Naive thymus-derived CD8-positive, alpha-beta T cell (primary cell): ENCODE measurements around the gene STX16. TPM values are rescaled to one million over a fixed set of nuclear protein-coding genes. Genes with fewer than 3 reads are reported as not detected.

Experiments used
- ATAC-seq, 2 donors: fragments of 150-1000 bp; cut with Tn5 transposase in 1 of 2; sonication (Bioruptor Pico), chemical (Tn5 transposase) in 1 of 2; 1 replicate in 1 of 2; 2 replicates in 1 of 2; pipeline ENCODE4 v1.10.0; 2021; ENCODE audit warnings: mild to moderate bottlenecking in 2 of 2, moderate library complexity in 2 of 2
- POLR2A ChIA-PET: fragments of 350-600 bp; sonication (Branson Sonifier 250); formaldehyde crosslinking; loops from one replicate; lab custom pipeline; 2021; ENCODE audit warnings: antibody characterized with exemption; lab: Charles Lee
- DNase-seq, 10 donors: peaks; one replicate each; pipeline versions ENCODE4 v3.0.0 to v3.0.0-alpha.2; 2020 to 2022
- H3K27ac Mint-ChIP-seq, 10 donors: one replicate each; pipeline ENCODE4 v1.8.0; 2020 to 2022; ENCODE audit warnings: mild to moderate bottlenecking in 10 of 10, mixed read lengths in 10 of 10, moderate library complexity in 4 of 10, inconsistent platforms in 1 of 10
- H3K27me3 Mint-ChIP-seq, 5 donors: one replicate each; pipeline ENCODE4 v1.8.0; 2021 to 2022; ENCODE audit warnings: mixed read lengths in 5 of 5
- H3K36me3 Mint-ChIP-seq, 3 donors: one replicate each; pipeline ENCODE4 v1.8.0; 2020 to 2022; ENCODE audit warnings: mixed read lengths in 3 of 3, mild to moderate bottlenecking in 2 of 3, inconsistent platforms in 1 of 3
- H3K4me1 Mint-ChIP-seq, 4 donors: one replicate each; pipeline ENCODE4 v1.8.0; 2021 to 2022; ENCODE audit warnings: mixed read lengths in 4 of 4
- H3K4me3 Mint-ChIP-seq, 10 donors: one replicate each; pipeline ENCODE4 v1.8.0; 2020 to 2022; ENCODE audit warnings: mild to moderate bottlenecking in 10 of 10, mixed read lengths in 10 of 10, moderate library complexity in 6 of 10, inconsistent platforms in 1 of 10
- H3K9me3 Mint-ChIP-seq, 9 donors: one replicate each; pipeline ENCODE4 v1.8.0; 2020 to 2022; ENCODE audit warnings: mixed read lengths in 9 of 9, mild to moderate bottlenecking in 3 of 9, inconsistent platforms in 1 of 9, moderate library complexity in 1 of 9
- polyA plus RNA-seq, 3 donors: library from polyadenylated mRNA; unstranded; fragments of 300-500 nt; fragmentation: Illumina TruSeq; gene quantifications; one replicate each; pipeline ENCODE4 v1.2.3, GENCODE V29; 2021
- total RNA-seq, 8 experiments: library from RNA in 2 of 8; stranded (reverse) in 2 of 8; gene quantifications; one replicate each; pipeline ENCODE4 v1.2.3 and lab custom pipeline; 2021 to 2026

The STX16 gene
- total and polyA plus RNA-seq, 5 experiments from 2014 or later: 23.2 to 205 (median 35.9) TPM

DNA sequence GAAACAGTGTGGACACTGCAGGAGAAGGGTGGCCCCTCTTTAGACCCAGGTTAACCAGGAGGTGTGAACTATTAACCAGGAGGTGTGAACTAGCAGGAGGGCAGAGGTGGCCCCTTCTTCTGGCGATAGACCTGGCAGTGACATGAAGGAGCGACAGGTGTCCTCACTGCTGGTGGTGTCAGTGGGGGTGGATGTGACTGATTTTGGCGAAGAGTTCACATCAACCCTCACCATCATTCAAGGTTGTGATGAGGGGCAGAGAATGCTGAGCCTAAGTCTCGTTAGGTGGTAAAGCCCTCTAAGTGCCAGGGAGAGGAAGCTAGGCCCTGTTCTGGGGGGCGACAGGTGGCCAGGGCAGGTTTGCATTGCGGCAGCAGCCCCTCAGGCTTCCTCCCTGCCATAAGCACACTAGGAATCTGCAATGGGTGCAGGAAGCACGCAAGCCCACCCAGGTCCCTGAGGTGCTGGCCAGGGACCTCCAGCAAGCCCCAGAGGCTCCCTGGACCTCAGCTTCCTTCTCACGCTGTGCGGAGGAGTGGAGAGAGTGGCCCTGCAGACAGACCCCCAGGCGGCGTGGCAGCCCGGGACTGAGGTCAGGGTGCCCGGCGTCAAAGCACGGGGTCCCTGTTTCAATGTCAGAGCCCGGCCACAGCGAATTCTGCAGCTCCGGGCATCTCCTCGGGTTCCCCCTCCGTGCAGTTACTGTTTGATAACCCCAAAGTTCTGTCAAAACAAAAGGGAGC lies 55.2 kb downstream of the STX16 start:
- peak in 2 of 10 donors; percentile 10 to 18 for DNase-seq
- peaks cover 0 to 3% (median 0%) of the 10 kb centered on the region in 4 donors for H3K4me1 Mint-ChIP-seq
- peak overlapping the region in 1 of 10 donors; percentile 9 for H3K27ac Mint-ChIP-seq
- H3K4me3 Mint-ChIP-seq: no peak overlapping the region
- H3K27me3 Mint-ChIP-seq: no peaks in the 10 kb centered on the region
- no peaks in the 10 kb centered on the region for H3K9me3 Mint-ChIP-seq
- no peak for ATAC-seq
- H3K36me3 Mint-ChIP-seq: peaks cover 3 to 39% (median 17%) of the 10 kb centered on the region in 3 donors
- POLR2A ChIA-PET: no interaction called here

GRCh38 chr20:58706975-58707681 lies 56.0 kb downstream of the STX16 start:
- ATAC-seq (no peak), DNase-seq (peak in 2 of 10 donors; percentile 14 to 37)
- H3K4me1 Mint-ChIP-seq: peaks cover 0 to 3% (median 0%) of the 10 kb centered on the region in 4 donors
- H3K4me3 Mint-ChIP-seq: no peak overlapping the region
- POLR2A ChIA-PET: interaction anchor here (1.1 kb wide), 1 partner anchor 56 kb away, joined by 3 read pairs; the partner anchor contains the start of gene STX16
- no peaks in the 10 kb centered on the region for H3K27me3 Mint-ChIP-seq
- H3K36me3 Mint-ChIP-seq: peaks cover 3 to 37% (median 17%) of the 10 kb centered on the region in 3 donors
- H3K9me3 Mint-ChIP-seq: no peaks in the 10 kb centered on the region
- no peak overlapping the region for H3K27ac Mint-ChIP-seq

- POLR2A ChIA-PET: interaction anchor here (1.1 kb wide), 1 partner anchor 56 kb away, joined by 3 read pairs; the partner anchor contains the start of gene STX16
- no peak overlapping the region for H3K27ac Mint-ChIP-seq
- DNase-seq (no peak), ATAC-seq (no peak)
- H3K9me3 Mint-ChIP-seq: no peaks in the 10 kb centered on the region
- H3K27me3 Mint-ChIP-seq: no peaks in the 10 kb centered on the region
- H3K36me3 Mint-ChIP-seq: peaks cover 3 to 33% (median 14%) of the 10 kb centered on the region in 3 donors
- peaks cover 0 to 3% (median 0%) of the 10 kb centered on the region in 4 donors for H3K4me1 Mint-ChIP-seq
- no peak overlapping the region for H3K4me3 Mint-ChIP-seq
Measured at GRCh38 chr20:58707770-58708169, 56.7 kb downstream of the STX16 start.

DNA sequence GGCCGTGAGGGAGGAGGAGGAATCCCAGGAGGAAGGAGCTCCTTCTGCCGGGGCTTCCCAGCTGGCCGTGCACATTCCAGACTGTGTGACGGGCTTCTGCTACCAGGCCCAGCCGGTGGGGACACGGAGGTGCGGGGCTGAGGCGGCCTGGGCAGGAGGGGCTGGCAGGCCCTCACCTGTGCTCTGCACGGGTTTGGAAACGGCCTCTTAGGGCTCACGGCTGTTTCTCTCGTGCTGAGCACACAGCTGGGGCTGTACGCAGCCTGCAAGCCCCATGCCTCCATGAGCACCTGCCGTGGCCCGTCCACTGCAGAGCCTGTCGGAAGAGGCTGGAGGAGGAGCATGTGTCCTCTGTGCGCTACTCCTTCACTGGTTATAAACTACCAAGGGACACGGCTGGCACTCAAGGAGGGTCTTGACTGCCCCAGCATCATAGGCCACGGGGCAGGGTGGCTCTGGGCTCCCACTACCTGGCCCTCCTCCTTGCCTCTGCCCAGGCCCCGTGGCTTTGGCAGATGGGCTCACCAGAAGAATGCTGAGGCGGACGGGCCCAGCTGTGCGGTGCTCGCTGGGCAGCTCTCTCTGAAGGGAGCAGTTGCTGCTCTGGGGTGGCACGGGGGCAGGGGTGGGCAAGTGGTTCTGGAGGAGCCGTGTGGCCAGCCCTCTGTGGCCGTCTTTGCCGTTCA lies 57.3 kb downstream of the STX16 start:
- H3K4me3 Mint-ChIP-seq: peak overlapping the region in 1 of 10 donors; percentile 33
- POLR2A ChIA-PET: no interaction called here
- H3K36me3 Mint-ChIP-seq: peaks cover 3 to 26% (median 7%) of the 10 kb centered on the region in 3 donors
- DNase-seq (peak in 1 of 10 donors; percentile 14), ATAC-seq (no peak)
- no peaks in the 10 kb centered on the region for H3K27me3 Mint-ChIP-seq
- H3K27ac Mint-ChIP-seq: peak overlapping the region in 2 of 10 donors; percentile 52 to 57
- no peaks in the 10 kb centered on the region for H3K9me3 Mint-ChIP-seq
- peaks cover 0 to 3% (median 0%) of the 10 kb centered on the region in 4 donors for H3K4me1 Mint-ChIP-seq

GRCh38 chr20:58709013-58709702 lies 58.1 kb downstream of the STX16 start:
- H3K27ac Mint-ChIP-seq: peak overlapping the region in 4 of 10 donors; percentile 9 to 57 (median 42)
- H3K4me1 Mint-ChIP-seq: peaks cover 0 to 2% (median 0%) of the 10 kb centered on the region in 4 donors
- H3K4me3 Mint-ChIP-seq: no peak overlapping the region
- no peaks in the 10 kb centered on the region for H3K27me3 Mint-ChIP-seq
- H3K9me3 Mint-ChIP-seq: no peaks in the 10 kb centered on the region
- peaks cover under 1 to 19% (median 3%) of the 10 kb centered on the region in 3 donors for H3K36me3 Mint-ChIP-seq
- DNase-seq: peak in 1 of 10 donors; percentile 7
- POLR2A ChIA-PET: no interaction called here
- no peak for ATAC-seq

GRCh38 chr20:58709703-58710039 lies 58.6 kb downstream of the STX16 start:
- Mint-ChIP-seq H3K4me3 (no peak overlapping the region), H3K4me1 (peaks cover 0 to 2% (median 0%) of the 10 kb centered on the region in 4 donors), H3K27ac (no peak overlapping the region), H3K36me3 (peaks cover 0 to 15% (median 1%) of the 10 kb centered on the region in 3 donors), H3K9me3 (no peaks in the 10 kb centered on the region), H3K27me3 (no peaks in the 10 kb centered on the region)
- DNase-seq (peak in 1 of 10 donors; percentile 10), ATAC-seq (no peak)
- POLR2A ChIA-PET: no interaction called here

GRCh38 chr20:58710481-58711265 lies 59.6 kb downstream of the STX16 start:
- H3K36me3 Mint-ChIP-seq: peaks cover 0 to 5% (median 0%) of the 10 kb centered on the region in 3 donors
- H3K4me3 Mint-ChIP-seq: no peak overlapping the region
- H3K9me3 Mint-ChIP-seq: no peaks in the 10 kb centered on the region
- ATAC-seq (no peak), DNase-seq (peak in 2 of 10 donors; percentile 14 to 15)
- H3K27ac Mint-ChIP-seq: no peak overlapping the region
- peaks cover 0 to 2% (median 0%) of the 10 kb centered on the region in 4 donors for H3K4me1 Mint-ChIP-seq
- H3K27me3 Mint-ChIP-seq: no peaks in the 10 kb centered on the region
- POLR2A ChIA-PET: no interaction called here

DNA sequence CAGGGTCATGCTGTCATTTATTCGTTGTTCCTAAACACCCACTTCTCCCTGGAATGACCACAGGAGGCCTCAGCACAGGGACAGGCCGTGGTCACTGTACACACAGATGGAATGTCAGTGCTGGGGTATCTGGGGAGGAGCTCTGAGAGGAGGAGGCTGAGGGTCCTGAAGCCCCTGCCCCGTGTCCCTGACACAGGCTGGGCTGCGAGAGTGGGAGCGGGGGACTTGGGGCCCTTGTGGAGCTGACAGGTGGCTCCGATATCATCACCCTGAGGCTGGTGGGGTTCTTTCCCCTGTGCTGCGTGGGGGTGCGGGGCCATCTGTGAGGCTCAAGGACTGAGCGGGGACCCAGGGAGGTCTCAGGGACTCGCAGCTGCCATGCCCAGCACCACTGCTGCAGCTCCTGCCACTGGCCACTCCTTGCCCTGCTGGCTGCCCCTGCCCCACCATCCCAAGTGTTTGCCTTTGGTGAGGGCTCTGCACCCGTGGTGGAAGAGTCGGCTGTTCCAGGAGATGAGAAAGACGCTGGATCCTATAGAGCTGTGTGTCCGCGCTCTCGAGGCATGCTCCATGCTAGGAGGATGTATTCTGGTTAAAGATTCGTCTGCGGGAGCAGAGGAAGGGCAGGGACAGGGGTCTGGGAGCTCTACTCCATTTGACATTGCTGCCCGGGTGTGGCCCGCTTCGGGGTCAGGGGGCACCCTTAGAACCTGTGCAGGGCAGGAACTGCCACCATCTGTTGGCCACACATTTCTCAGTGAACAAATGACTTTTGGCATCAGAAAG lies 60.4 kb downstream of the STX16 start:
- H3K4me1 Mint-ChIP-seq: peaks cover 0 to 2% (median 0%) of the 10 kb centered on the region in 4 donors
- POLR2A ChIA-PET: no interaction called here
- peak in 2 of 10 donors; percentile 9 to 52 for DNase-seq
- no peak overlapping the region for H3K4me3 Mint-ChIP-seq
- no peaks in the 10 kb centered on the region for H3K9me3 Mint-ChIP-seq
- H3K27me3 Mint-ChIP-seq: no peaks in the 10 kb centered on the region
- H3K27ac Mint-ChIP-seq: peak overlapping the region in 1 of 10 donors; percentile 15
- H3K36me3 Mint-ChIP-seq: peaks cover 0 to 2% (median 0%) of the 10 kb centered on the region in 3 donors
- no peak for ATAC-seq

DNA sequence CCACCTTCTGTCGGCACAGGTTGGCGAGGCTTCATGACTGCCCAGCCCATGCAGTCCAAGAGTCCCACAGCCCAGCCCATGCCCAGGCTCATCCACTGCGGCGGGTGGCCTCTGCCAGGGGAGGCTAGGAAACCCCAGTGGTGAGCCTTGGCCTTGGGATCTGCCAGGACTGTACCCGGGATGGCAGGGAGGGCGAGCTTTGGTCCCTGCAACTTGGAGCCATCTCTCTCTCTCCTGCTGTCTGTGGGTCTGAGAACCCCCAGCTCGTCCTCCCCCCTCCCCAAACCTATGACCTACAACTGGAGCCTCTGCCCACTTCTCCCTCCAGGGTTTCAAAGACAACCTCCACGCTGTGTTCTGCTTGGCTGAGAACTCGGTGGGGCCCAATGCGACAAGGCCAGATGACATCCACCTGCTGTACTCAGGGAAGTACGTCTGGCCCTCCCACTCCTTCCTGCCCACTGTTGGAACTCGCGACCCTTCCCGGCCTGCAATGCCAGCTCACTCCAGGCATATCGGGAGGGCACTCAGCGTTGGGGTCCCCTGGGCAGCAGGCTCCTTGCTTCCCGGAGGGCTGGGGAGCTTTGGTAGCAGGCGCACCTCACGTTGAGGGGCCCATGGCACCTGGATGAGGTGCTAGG lies 61.2 kb downstream of the STX16 start:
- DNase-seq (peak in 1 of 10 donors; percentile 14), ATAC-seq (no peak)
- POLR2A ChIA-PET: interaction anchor here (0.6 to 1.0 kb wide), 2 partner anchors 17 to 1156 kb away, joined by 3 to 4 read pairs; no protein-coding TSS in a partner anchor
- H3K36me3 Mint-ChIP-seq: peaks cover 0 to 2% (median 0%) of the 10 kb centered on the region in 3 donors
- H3K27me3 Mint-ChIP-seq: no peaks in the 10 kb centered on the region
- no peaks in the 10 kb centered on the region for H3K9me3 Mint-ChIP-seq
- H3K4me3 Mint-ChIP-seq: no peak overlapping the region
- H3K27ac Mint-ChIP-seq: no peak overlapping the region
- H3K4me1 Mint-ChIP-seq: peaks cover 0 to 2% (median 0%) of the 10 kb centered on the region in 4 donors
